ENCODE results near the gene SRP68. TPM values are rescaled to one million over a fixed set of nuclear protein-coding genes. Genes with fewer than 3 reads are reported as not detected.

Gene SRP68
- total and polyA plus RNA-seq, 2 of the 8 experiments (the other 6 are each of a cell fraction or from before 2014, with no cell fraction given), result 57.7 to 83.5 TPM

DNA sequence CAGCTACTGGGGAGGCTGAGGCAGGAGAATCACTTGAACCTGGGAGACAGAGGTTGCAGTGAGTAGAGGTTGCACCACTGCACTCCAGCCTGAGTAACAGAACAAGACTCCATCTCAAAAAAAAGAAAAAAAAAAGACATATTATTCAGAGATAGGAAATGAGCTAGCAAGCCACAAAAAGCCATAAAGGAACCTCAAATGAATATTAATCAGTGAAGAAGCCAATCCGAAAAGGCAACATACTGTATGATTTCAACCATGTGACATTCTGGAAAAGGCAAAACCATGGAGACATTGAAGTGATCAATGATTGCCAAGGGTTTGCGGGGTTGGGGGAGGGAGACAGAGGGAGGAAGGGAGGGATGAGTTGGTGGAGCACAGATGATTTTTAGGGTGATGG lies 39.6 kb upstream of the SRP68 start (continued):
- TF ChIP-seq, protein P1, sequence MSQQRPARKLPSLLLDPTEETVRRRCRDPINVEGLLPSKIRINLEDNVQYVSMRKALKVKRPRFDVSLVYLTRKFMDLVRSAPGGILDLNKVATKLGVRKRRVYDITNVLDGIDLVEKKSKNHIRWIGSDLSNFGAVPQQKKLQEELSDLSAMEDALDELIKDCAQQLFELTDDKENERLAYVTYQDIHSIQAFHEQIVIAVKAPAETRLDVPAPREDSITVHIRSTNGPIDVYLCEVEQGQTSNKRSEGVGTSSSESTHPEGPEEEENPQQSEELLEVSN (IDR thresholded peaks at IDR 0.05), result no peak
- no peak for TF ChIP-seq JUN (IDR thresholded peaks at IDR 0.05; ENCODE audit: low read depth, low read length)
- no peak for TF ChIP-seq CHD1 (IDR thresholded peaks at IDR 0.05; ENCODE audit: low read depth, low read length)
- no peak for TF ChIP-seq SIRT6 (IDR thresholded peaks at IDR 0.05; ENCODE audit: low read length)
- no peak for TF ChIP-seq YY1 (IDR thresholded peaks at IDR 0.05; ENCODE audit: low read depth, low read length)
- no peak for TF ChIP-seq GTF2F1 (IDR thresholded peaks at IDR 0.05; ENCODE audit: borderline replicate concordance, low read depth, low read length)
- TF ChIP-seq KDM5A (IDR thresholded peaks at IDR 0.05; ENCODE audit: low read length), result no peak
- no peak for TF ChIP-seq CREB1 (IDR thresholded peaks at IDR 0.05)
- TF ChIP-seq KDM4A (IDR thresholded peaks at IDR 0.05; ENCODE audit: low read depth, low read length, severe bottlenecking), result no peak

Measured in H1 (cell line).